ENCODE data around the gene NTNG1. TPM values are rescaled to one million over a fixed set of nuclear protein-coding genes. Genes with fewer than 3 reads are reported as not detected.

The NTNG1 gene
- total and polyA plus RNA-seq, 2 of the 13 experiments (the other 11 are each of a cell fraction or from before 2014, with no cell fraction given) = not detected

DNA sequence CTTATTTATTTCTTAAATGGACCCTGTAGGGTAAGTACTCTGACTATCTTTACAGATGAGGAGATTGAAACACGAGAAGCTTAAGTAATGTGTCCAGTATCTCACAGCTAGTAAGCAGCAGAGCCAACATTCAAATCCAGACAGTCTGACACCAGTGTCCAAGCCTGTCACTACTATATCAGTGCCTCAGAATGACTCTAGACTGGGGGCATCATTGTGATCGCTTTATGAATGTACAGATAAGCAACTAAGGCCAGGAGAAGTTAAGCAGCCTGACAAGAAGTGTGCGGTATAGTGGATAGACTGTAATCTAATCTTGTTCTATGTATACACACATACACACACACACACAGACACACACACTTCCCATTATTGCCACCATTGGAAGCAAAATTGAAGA, 158.7 kb downstream of the NTNG1 start (continued):
- TF ChIP-seq ZNF660 (CRISPR knock-in tag; IDR thresholded peaks at IDR 0.05; ENCODE audit: borderline replicate concordance, low read depth) (no peak), ZNF691 (CRISPR knock-in tag; IDR thresholded peaks at IDR 0.05; ENCODE audit: borderline replicate concordance, low read depth) (no peak)

GRCh38 chr1:107309962-107310361, 169.1 kb downstream of the NTNG1 start:
- Histone ChIP-seq H4K20me1 (ENCODE audit: insufficient read depth, low read length) (no peaks in the 10 kb centered on the region), H3K4me2 (ENCODE audit: low read depth, low read length) (no peak overlapping the region), H3K9me3 (ENCODE audit: low read length) (no peaks in the 10 kb centered on the region), H3K9ac (ENCODE audit: insufficient read depth, low read depth, low read length) (no peak overlapping the region), H3K27ac (ENCODE audit: extremely low read length, insufficient read depth, low read length) (no peak overlapping the region), H3K4me1 (ENCODE audit: insufficient read depth, low read length) (no peaks in the 10 kb centered on the region), H3K27me3 (ENCODE audit: control insufficient read depth in 1 of 2, insufficient read depth in 2 of 2, low read length in 2 of 2) (no peaks in the 10 kb centered on the region), H2AFZ (ENCODE audit: low read length) (no peak overlapping the region), H3K36me3 (replicated peaks in 1 of 2; ENCODE audit: control insufficient read depth in 1 of 2, insufficient read depth in 2 of 2, low read length in 2 of 2) (no peaks in the 10 kb centered on the region), H3K4me3 (replicated peaks in 1 of 3; ENCODE audit: insufficient read depth in 1 of 3, low read depth in 2 of 3, low read length in 3 of 3) (no peak overlapping the region), H3K79me2 (ENCODE audit: insufficient read depth, low read length) (no peaks in the 10 kb centered on the region)
- in situ Hi-C loops (cut with HindIII; ENCODE audit: extremely low pct_ligation_motif_present, low pct_unique_long_range_greater_than_20kb) (no loop called here), intact Hi-C loops (cut with micrococcal nuclease; ENCODE audit: unreplicated experiment) (no loop called here)
- ChIA-PET POLR2A (no interaction called here), CTCF (ENCODE audit: low intra/inter-chr PET ratio, low total read pairs) (no interaction called here)
- no TSS peak for BruUV-seq (replicated peaks)
- FAIRE-seq = no peak
- DNase-seq (ENCODE audit: low spot score) = no peak
- 0% methylated on average over 1 of the region's 1 CpG for WGBS (ENCODE audit: low lambda C conversion rate)
- no peak for ATAC-seq
- TF ChIP-seq, protein P1, sequence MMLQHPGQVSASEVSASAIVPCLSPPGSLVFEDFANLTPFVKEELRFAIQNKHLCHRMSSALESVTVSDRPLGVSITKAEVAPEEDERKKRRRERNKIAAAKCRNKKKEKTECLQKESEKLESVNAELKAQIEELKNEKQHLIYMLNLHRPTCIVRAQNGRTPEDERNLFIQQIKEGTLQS (CRISPR knock-in tag; IDR thresholded peaks at IDR 0.05) = no peak
- TF ChIP-seq POLR2G (IDR thresholded peaks at IDR 0.05; ENCODE audit: low read depth, low read length) (no peak), ZNF724P (CRISPR knock-in tag; IDR thresholded peaks at IDR 0.05; ENCODE audit: borderline replicate concordance) (no peak), MBD4 (IDR thresholded peaks at IDR 0.05; ENCODE audit: borderline replicate concordance, low read length) (no peak), ZNF770 (CRISPR knock-in tag; IDR thresholded peaks at IDR 0.05) (no peak), GABPB1 (CRISPR knock-in tag; IDR thresholded peaks at IDR 0.05) (no peak), HNRNPK (IDR thresholded peaks at IDR 0.05; ENCODE audit: low read depth, low read length, poor library complexity, severe bottlenecking) (no peak), TSC22D2 (CRISPR knock-in tag; IDR thresholded peaks at IDR 0.05; ENCODE audit: borderline replicate concordance) (no peak), MED1 (CRISPR knock-in tag; IDR thresholded peaks at IDR 0.05) (no peak), ZBTB21 (CRISPR knock-in tag; IDR thresholded peaks at IDR 0.05) (no peak), ZNF547 (CRISPR knock-in tag; IDR thresholded peaks at IDR 0.05) (no peak), ZNF772 (CRISPR knock-in tag; IDR thresholded peaks at IDR 0.05) (no peak), BCL6 (CRISPR knock-in tag; IDR thresholded peaks at IDR 0.05) (no peak)
- TF ChIP-seq, protein P2, sequence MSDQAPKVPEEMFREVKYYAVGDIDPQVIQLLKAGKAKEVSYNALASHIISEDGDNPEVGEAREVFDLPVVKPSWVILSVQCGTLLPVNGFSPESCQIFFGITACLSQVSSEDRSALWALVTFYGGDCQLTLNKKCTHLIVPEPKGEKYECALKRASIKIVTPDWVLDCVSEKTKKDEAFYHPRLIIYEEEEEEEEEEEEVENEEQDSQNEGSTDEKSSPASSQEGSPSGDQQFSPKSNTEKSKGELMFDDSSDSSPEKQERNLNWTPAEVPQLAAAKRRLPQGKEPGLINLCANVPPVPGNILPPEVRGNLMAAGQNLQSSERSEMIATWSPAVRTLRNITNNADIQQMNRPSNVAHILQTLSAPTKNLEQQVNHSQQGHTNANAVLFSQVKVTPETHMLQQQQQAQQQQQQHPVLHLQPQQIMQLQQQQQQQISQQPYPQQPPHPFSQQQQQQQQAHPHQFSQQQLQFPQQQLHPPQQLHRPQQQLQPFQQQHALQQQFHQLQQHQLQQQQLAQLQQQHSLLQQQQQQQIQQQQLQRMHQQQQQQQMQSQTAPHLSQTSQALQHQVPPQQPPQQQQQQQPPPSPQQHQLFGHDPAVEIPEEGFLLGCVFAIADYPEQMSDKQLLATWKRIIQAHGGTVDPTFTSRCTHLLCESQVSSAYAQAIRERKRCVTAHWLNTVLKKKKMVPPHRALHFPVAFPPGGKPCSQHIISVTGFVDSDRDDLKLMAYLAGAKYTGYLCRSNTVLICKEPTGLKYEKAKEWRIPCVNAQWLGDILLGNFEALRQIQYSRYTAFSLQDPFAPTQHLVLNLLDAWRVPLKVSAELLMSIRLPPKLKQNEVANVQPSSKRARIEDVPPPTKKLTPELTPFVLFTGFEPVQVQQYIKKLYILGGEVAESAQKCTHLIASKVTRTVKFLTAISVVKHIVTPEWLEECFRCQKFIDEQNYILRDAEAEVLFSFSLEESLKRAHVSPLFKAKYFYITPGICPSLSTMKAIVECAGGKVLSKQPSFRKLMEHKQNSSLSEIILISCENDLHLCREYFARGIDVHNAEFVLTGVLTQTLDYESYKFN (CRISPR knock-in tag; conservative IDR thresholded peaks at IDR 0.05) = no peak
- TF ChIP-seq, protein P3, sequence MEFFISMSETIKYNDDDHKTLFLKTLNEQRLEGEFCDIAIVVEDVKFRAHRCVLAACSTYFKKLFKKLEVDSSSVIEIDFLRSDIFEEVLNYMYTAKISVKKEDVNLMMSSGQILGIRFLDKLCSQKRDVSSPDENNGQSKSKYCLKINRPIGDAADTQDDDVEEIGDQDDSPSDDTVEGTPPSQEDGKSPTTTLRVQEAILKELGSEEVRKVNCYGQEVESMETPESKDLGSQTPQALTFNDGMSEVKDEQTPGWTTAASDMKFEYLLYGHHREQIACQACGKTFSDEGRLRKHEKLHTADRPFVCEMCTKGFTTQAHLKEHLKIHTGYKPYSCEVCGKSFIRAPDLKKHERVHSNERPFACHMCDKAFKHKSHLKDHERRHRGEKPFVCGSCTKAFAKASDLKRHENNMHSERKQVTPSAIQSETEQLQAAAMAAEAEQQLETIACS (CRISPR knock-in tag; IDR thresholded peaks at IDR 0.05) = no peak
